Measurements from ENCODE around the gene AUTS2. TPM values are rescaled to one million over a fixed set of nuclear protein-coding genes. Genes with fewer than 3 reads are reported as not detected.

AUTS2 gene
- total and polyA plus RNA-seq, 2 of the 8 experiments (the other 6 are each of a cell fraction or from before 2014, with no cell fraction given) = 25.9 to 101 TPM

GRCh38 chr7:69706070-69706469 lies 107.8 kb downstream of the AUTS2 start:
- DNase-seq (ENCODE audit: low read depth in 1 of 2, low spot score in 2 of 2) (no peak), FAIRE-seq (no peak)
- H2BK15ac ChIP-seq (ENCODE audit: low read length) = no peak overlapping the region; the same call in 1 of the 2 replicates
- H3K9ac ChIP-seq (replicated peaks in 1 of 4; ENCODE audit: extremely low read depth in 1 of 4, low read depth in 3 of 4, low read length in 3 of 4) = no peak overlapping the region
- CTCF ChIA-PET (ENCODE audit: partially characterized antibody) = interaction anchor here (1.0 to 1.4 kb wide), 3 partner anchors 17 to 418 kb away, joined by 3 to 4 read pairs (median 3); no protein-coding TSS in a partner anchor
- H3K27ac ChIP-seq (ENCODE audit: low read depth, low read length) = no peak overlapping the region
- H3K4me3 ChIP-seq (ENCODE audit: extremely low read depth in 1 of 4, insufficient read depth in 2 of 4, low read depth in 3 of 4, low read length in 4 of 4) = no peak overlapping the region
- H2BK5ac ChIP-seq (ENCODE audit: low read depth, low read length) = no peak overlapping the region
- H3K4me1 ChIP-seq (replicated peaks in 1 of 4; ENCODE audit: control insufficient read depth in 3 of 4, insufficient read depth in 4 of 4, low read length in 3 of 4) = peaks cover 0 to 12% (median 8%) of the 10 kb centered on the region in 4 experiments; a peak in 6 of 7 replicates
- 0 out of 2 replicates have a peak, but pooled peaks cover 2% of the 10 kb centered on the region for H3K79me1 ChIP-seq (ENCODE audit: low read depth, low read length)
- WGBS, 2 experiments (ENCODE audit: extremely low coverage in 1 of 2, insufficient coverage in 1 of 2, insufficient read length in 1 of 2, insufficient replicate concordance in 2 of 2, low coverage in 1 of 2, low lambda C conversion rate in 2 of 2, missing lambda C conversion rate in 1 of 2) = 92% methylated on average over 2 of the region's 2 CpGs; no CpG with 5 or more reads in 1 of the 2 experiments
- H2AK5ac ChIP-seq (ENCODE audit: low read depth, low read length) = no peak overlapping the region
- TF ChIP-seq CTCF (IDR thresholded peaks at IDR 0.05; ENCODE audit: control extremely low read depth in 1 of 3, insufficient read depth in 1 of 3, low read depth in 1 of 3, low read length in 3 of 3) (no peak), ZNF274 (IDR thresholded peaks at IDR 0.05; ENCODE audit: borderline replicate concordance, extremely low read depth, low read length) (no peak), MAFK (IDR thresholded peaks at IDR 0.05; ENCODE audit: low read depth, low read length) (no peak)
- POLR2A ChIA-PET (ENCODE audit: partially characterized antibody) = no interaction called here
- H3K79me2 ChIP-seq (ENCODE audit: control insufficient read depth in 1 of 2, insufficient read depth in 2 of 2, low read length in 2 of 2) = no peaks in the 10 kb centered on the region
- no peak overlapping the region for H3K56ac ChIP-seq (replicated peaks; ENCODE audit: insufficient read length, low read depth, low read length)
- no peaks in the 10 kb centered on the region for H3K9me3 ChIP-seq (ENCODE audit: insufficient read depth in 2 of 2, low read depth in 1 of 2, low read length in 1 of 2)
- no peaks in the 10 kb centered on the region for H3K23me2 ChIP-seq (ENCODE audit: low read depth, low read length)
- no peak overlapping the region for H2BK120ac ChIP-seq (replicated peaks; ENCODE audit: low read depth, low read length)
- H2BK12ac ChIP-seq (ENCODE audit: low read depth, low read length) = no peak overlapping the region
- H2BK20ac ChIP-seq (ENCODE audit: low read length) = no peak overlapping the region
- no peak overlapping the region for H4K8ac ChIP-seq (ENCODE audit: extremely low read depth, insufficient read depth, low read length)
- H3K4me2 ChIP-seq (ENCODE audit: insufficient read depth in 1 of 2, low read depth in 2 of 2, low read length in 2 of 2) = no peak overlapping the region
- H3K18ac ChIP-seq (ENCODE audit: extremely low read depth, low read length) = no peak overlapping the region
- no peaks in the 10 kb centered on the region for H3K36me3 ChIP-seq (ENCODE audit: control insufficient read depth in 2 of 4, insufficient read depth in 4 of 4, low read length in 3 of 4)
- H3K27me3 ChIP-seq (replicated peaks in 1 of 4; ENCODE audit: control insufficient read depth in 3 of 4, extremely low read depth in 1 of 4, insufficient read depth in 3 of 4, low read length in 3 of 4) = no peaks in the 10 kb centered on the region
- H4K91ac ChIP-seq (replicated peaks; ENCODE audit: insufficient read length, low read length) = no peak overlapping the region
- H2AFZ ChIP-seq (ENCODE audit: low read length) = no peak overlapping the region
- no peaks in the 10 kb centered on the region for H4K20me1 ChIP-seq (replicated peaks in 1 of 2; ENCODE audit: control insufficient read depth in 1 of 2, insufficient read depth in 2 of 2, low read length in 2 of 2)
- no peak overlapping the region for H3K4ac ChIP-seq (replicated peaks; ENCODE audit: insufficient read length, low read depth, low read length)
- H4K5ac ChIP-seq (ENCODE audit: insufficient read length, low read depth, low read length) = no peak overlapping the region
- H3K23ac ChIP-seq (ENCODE audit: insufficient read length) = no peak overlapping the region
- H3K14ac ChIP-seq (ENCODE audit: insufficient read length) = no peak overlapping the region
